A549 (cell line): ENCODE data around the gene HEMGN. TPM values are rescaled to one million over a fixed set of nuclear protein-coding genes. Genes with fewer than 3 reads are reported as not detected.
A peak's percentile ranks its signal among the peaks of the same experiment; 100 is the strongest.

Experiments
- ATAC-seq, 2 experiments: fragments of 200-7000 bp in 1 of 2; fragments of >200 bp in 1 of 2; cut with Nextera tagmentation in 1 of 2; cut with Tn5 transposase in 1 of 2; 3 replicates each; pipeline versions ENCODE4 v1.8.0 to v1.9.1; 2018 to 2020; ENCODE audit warnings: mild to moderate bottlenecking in 1 of 2, moderate library complexity in 1 of 2
- CTCF ChIA-PET: fragments of 300-600 bp; sonication (Branson Sonifier 250); formaldehyde crosslinking; extraction: SDS; loops from one replicate; lab custom pipeline; 2021; ENCODE audit warnings: antibody characterized with exemption, inconsistent platforms; lab: Yijun Ruan, JAX
- POLR2A ChIA-PET: fragments of 350-600 bp; formaldehyde crosslinking; extraction: SDS; loops from one replicate; lab custom pipeline; 2021; ENCODE audit warnings: antibody characterized with exemption, inconsistent platforms; lab: Yijun Ruan, JAX
- DNase-seq, 2 experiments: peaks; one replicate each; pipeline versions ENCODE4 v3.0.0 to v3.0.0-alpha.2; 2011 to 2016; ENCODE audit warnings: low read depth in 1 of 2, low spot score in 1 of 2
- FAIRE-seq: peaks from 2 replicates; lab custom pipeline; 2011; peaks lifted over from hg19 to GRCh38; lab: Jason Lieb, UNC
- H3K27ac ChIP-seq, 2 experiments: fragments of >200 bp; sonication (Bioruptor Twin); formaldehyde crosslinking; 3 replicates each; pipeline ENCODE4 v1.5.1; 2016 to 2017
- H3K4me1 ChIP-seq: fragments of >200 bp; sonication (Bioruptor Twin); formaldehyde crosslinking; 3 replicates; pipeline ENCODE4 v1.6.1; 2016
- H3K4me2 ChIP-seq: fragments of >200 bp; sonication (Bioruptor Twin); formaldehyde crosslinking; 3 replicates; pipeline ENCODE4 v1.6.1; 2016
- H3K4me3 ChIP-seq: fragments of >200 bp; sonication (Bioruptor Twin); formaldehyde crosslinking; 3 replicates; pipeline ENCODE4 v1.5.1; 2016
- H3K9me3 ChIP-seq: fragments of >200 bp; sonication (Bioruptor Twin); formaldehyde crosslinking; 3 replicates; pipeline ENCODE4 v1.6.1; 2016
- BHLHE40 ChIP-seq: IDR thresholded peaks from 2 replicates; pipeline ENCODE4 v1.6.1; 2012; ENCODE audit warnings: low read depth, low read length, inconsistent platforms
- CBX2 ChIP-seq: fragments of 200-600 bp; sonication (generic); IDR thresholded peaks from 2 replicates; pipeline ENCODE4 v1.6.1; 2016; ENCODE audit warnings: low read depth, mild to moderate bottlenecking, borderline replicate concordance
- CBX8 ChIP-seq: fragments of 200-600 bp; sonication (generic); IDR thresholded peaks from 2 replicates; pipeline ENCODE4 v1.6.1; 2016
- CHD2 ChIP-seq: fragments of 150-350 bp; IDR thresholded peaks from 2 replicates; pipeline ENCODE4 v1.6.1; 2014; ENCODE audit warnings: low read length; ENCODE audit not compliant: partially characterized antibody
- CHD4 ChIP-seq: fragments of 200-600 bp; sonication (generic); IDR thresholded peaks from 2 replicates; pipeline ENCODE4 v1.6.1; 2016; ENCODE audit warnings: antibody characterized with exemption, mild to moderate bottlenecking, borderline replicate concordance
- EHF ChIP-seq: fragments of 250-450 bp; sonication (Bioruptor Pico); IDR thresholded peaks from 2 replicates; pipeline ENCODE4 v1.5.0; 2020; ENCODE audit warnings: mild to moderate bottlenecking
- ESRRA ChIP-seq: fragments of 150-350 bp; IDR thresholded peaks from 2 replicates; pipeline ENCODE4 v1.6.1; 2014; ENCODE audit warnings: mild to moderate bottlenecking, low read length, borderline replicate concordance
- FOSB ChIP-seq: fragments of 250-450 bp; sonication (Bioruptor Pico); IDR thresholded peaks from 2 replicates; pipeline ENCODE4 v1.5.0; 2020; ENCODE audit warnings: mild to moderate bottlenecking, moderate library complexity
- FOSL2 ChIP-seq, 2 experiments: fragments of 450-650 bp in 1 of 2; fragments of >200 bp in 1 of 2; sonication (Bioruptor Twin) in 1 of 2; formaldehyde crosslinking; IDR thresholded peaks; 2 replicates each; pipeline versions ENCODE4 v1.5.0 to v1.6.1; 2016 to 2020; ENCODE audit warnings: mild to moderate bottlenecking in 1 of 2, moderate library complexity in 1 of 2
- FOXS1 ChIP-seq: fragments of 250-450 bp; sonication (Bioruptor Pico); IDR thresholded peaks from 2 replicates; pipeline ENCODE4 v1.5.0; 2020; ENCODE audit warnings: mild to moderate bottlenecking, moderate library complexity
- GATA3 ChIP-seq: IDR thresholded peaks from 2 replicates; pipeline ENCODE4 v1.6.1; 2012; ENCODE audit warnings: borderline replicate concordance
- HDAC2 ChIP-seq: fragments of 200-600 bp; sonication (generic); IDR thresholded peaks from 2 replicates; pipeline ENCODE4 v1.6.1; 2016
- HOXA7 ChIP-seq: fragments of 250-450 bp; sonication (Bioruptor Pico); IDR thresholded peaks from 2 replicates; pipeline ENCODE4 v1.5.0; 2020; ENCODE audit warnings: mild to moderate bottlenecking, moderate library complexity
- HOXB13 ChIP-seq: fragments of 250-450 bp; sonication (Bioruptor Pico); IDR thresholded peaks from 2 replicates; pipeline ENCODE4 v1.5.0; 2020; ENCODE audit warnings: low read depth, mild to moderate bottlenecking, moderate library complexity
- JUNB ChIP-seq: fragments of >200 bp; sonication (Bioruptor Twin); formaldehyde crosslinking; IDR thresholded peaks from 2 replicates; pipeline ENCODE4 v1.6.1; 2016
- KDM5A ChIP-seq: fragments of 200-600 bp; sonication (generic); IDR thresholded peaks from 2 replicates; pipeline ENCODE4 v1.6.1; 2016; ENCODE audit warnings: antibody characterized with exemption, mild to moderate bottlenecking
- MAZ ChIP-seq: fragments of 150-350 bp; IDR thresholded peaks from 2 replicates; pipeline ENCODE4 v1.6.1; 2014; ENCODE audit warnings: antibody characterized with exemption, low read depth, low read length, borderline replicate concordance
- NPAS2 ChIP-seq: fragments of 250-450 bp; sonication (Bioruptor Pico); IDR thresholded peaks from 2 replicates; pipeline ENCODE4 v1.8.0; 2022; ENCODE audit warnings: mild to moderate bottlenecking, moderate library complexity, borderline replicate concordance
- RAD21 ChIP-seq, 2 experiments: fragments of >200 bp in 1 of 2; sonication (Bioruptor Twin) in 1 of 2; formaldehyde crosslinking in 1 of 2; IDR thresholded peaks in 1 of 2; conservative IDR thresholded peaks in 1 of 2; 2 replicates in 1 of 2; 3 replicates in 1 of 2; pipeline ENCODE4 v1.6.1; 2012 to 2018; ENCODE audit warnings: inconsistent platforms in 1 of 2
- RARB ChIP-seq: fragments of 250-450 bp; sonication (Bioruptor Pico); IDR thresholded peaks from 2 replicates; pipeline ENCODE4 v1.8.0; 2021; ENCODE audit warnings: mild to moderate bottlenecking, moderate library complexity
- RFX5 ChIP-seq: fragments of 450-650 bp; IDR thresholded peaks from 2 replicates; pipeline ENCODE4 v1.7.1; 2014; ENCODE audit warnings: antibody characterized with exemption, mild to moderate bottlenecking, moderate library complexity
- TFCP2L1 ChIP-seq: fragments of 250-450 bp; sonication (Bioruptor Pico); IDR thresholded peaks from 2 replicates; pipeline ENCODE4 v1.5.0; 2021; ENCODE audit warnings: mild to moderate bottlenecking
- TP53 ChIP-seq: fragments of 250-450 bp; sonication (Bioruptor Pico); IDR thresholded peaks from 2 replicates; pipeline ENCODE4 v1.5.0; 2021; ENCODE audit warnings: mild to moderate bottlenecking, moderate library complexity
- ZSCAN20 ChIP-seq: fragments of 250-450 bp; sonication (Bioruptor Pico); IDR thresholded peaks from 2 replicates; pipeline ENCODE4 v1.8.0; 2022; ENCODE audit warnings: mild to moderate bottlenecking, moderate library complexity
- WGBS: methylation state at CpG from one replicate; pipeline ENCODE4 v1.1.6; 2017; ENCODE audit errors: missing lambda C conversion rate; 5-methylcytosine and 5-hydroxymethylcytosine counted together
- polyA plus RNA-seq, 4 experiments: library from polyadenylated mRNA; depleted of rRNA in 3 of 4; stranded (reverse); fragments of >200 nt; fragmentation: RNase III in 1 of 4; extraction: RNeasy Plus Mini Kit Qiagen cat#74134 plus additional on column Dnase treatment in 1 of 4; gene quantifications; 2 replicates in 3 of 4; 3 replicates in 1 of 4; pipeline ENCODE4 v1.2.3, GENCODE V29; 2011 to 2017
- TF ChIP-seq, protein P1 (sequence below): fragments of 200-600 bp; sonication (generic); IDR thresholded peaks from 2 replicates; pipeline ENCODE4 v1.6.1; 2016; ENCODE audit warnings: antibody characterized with exemption, mild to moderate bottlenecking, moderate library complexity
- TF ChIP-seq, protein P2 (sequence below): fragments of 150-350 bp; IDR thresholded peaks from 2 replicates; pipeline ENCODE4 v1.6.1; 2014; ENCODE audit warnings: low read depth, mild to moderate bottlenecking, low read length
- TF ChIP-seq, protein P3 (sequence below): fragments of 450-650 bp; IDR thresholded peaks from 2 replicates; pipeline ENCODE4 v1.6.1; 2014; ENCODE audit warnings: antibody characterized with exemption
- TF ChIP-seq, protein P4 (sequence below): IDR thresholded peaks from 2 replicates; pipeline ENCODE4 v1.6.1; 2012; ENCODE audit warnings: low read depth, borderline replicate concordance
- TF ChIP-seq, protein P5 (sequence below): IDR thresholded peaks from 2 replicates; pipeline ENCODE4 v1.6.1; 2012
- TF ChIP-seq, protein P6 (sequence below): fragments of >200 bp; sonication (Bioruptor Twin); formaldehyde crosslinking; IDR thresholded peaks from 2 replicates; pipeline ENCODE4 v1.6.1; 2016

Gene HEMGN
- polyA plus RNA-seq, 2 of the 4 experiments (the other 2 are of a cell fraction), result not detected

DNA sequence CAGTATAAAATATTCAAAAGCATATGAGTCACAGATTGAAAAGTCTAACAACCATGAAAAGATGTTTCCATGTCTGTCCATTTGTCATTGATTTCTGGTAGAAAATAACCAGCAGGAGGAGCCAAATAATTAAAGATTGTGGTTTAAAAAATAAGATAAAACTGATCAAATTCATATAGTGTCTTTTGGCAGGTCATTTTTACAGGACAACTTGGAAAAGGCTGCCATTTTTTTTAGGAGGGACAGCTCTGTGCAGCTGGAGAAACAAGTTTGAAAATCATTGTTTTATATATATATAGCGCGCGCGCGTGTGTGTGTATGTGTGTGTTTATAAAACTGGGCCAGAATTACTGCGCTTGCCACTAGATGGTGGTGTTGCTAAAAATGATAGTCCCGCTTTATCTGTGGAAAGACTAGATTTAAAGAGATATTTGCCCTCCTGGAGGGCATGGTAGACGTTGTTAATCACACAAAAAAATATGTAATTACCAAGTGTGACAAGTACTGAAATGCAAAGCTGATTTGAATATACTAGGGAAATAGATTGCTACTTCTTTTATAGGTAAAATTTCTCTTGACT is 14.4 kb downstream of the HEMGN start (continued):
- TF ChIP-seq, protein P1, sequence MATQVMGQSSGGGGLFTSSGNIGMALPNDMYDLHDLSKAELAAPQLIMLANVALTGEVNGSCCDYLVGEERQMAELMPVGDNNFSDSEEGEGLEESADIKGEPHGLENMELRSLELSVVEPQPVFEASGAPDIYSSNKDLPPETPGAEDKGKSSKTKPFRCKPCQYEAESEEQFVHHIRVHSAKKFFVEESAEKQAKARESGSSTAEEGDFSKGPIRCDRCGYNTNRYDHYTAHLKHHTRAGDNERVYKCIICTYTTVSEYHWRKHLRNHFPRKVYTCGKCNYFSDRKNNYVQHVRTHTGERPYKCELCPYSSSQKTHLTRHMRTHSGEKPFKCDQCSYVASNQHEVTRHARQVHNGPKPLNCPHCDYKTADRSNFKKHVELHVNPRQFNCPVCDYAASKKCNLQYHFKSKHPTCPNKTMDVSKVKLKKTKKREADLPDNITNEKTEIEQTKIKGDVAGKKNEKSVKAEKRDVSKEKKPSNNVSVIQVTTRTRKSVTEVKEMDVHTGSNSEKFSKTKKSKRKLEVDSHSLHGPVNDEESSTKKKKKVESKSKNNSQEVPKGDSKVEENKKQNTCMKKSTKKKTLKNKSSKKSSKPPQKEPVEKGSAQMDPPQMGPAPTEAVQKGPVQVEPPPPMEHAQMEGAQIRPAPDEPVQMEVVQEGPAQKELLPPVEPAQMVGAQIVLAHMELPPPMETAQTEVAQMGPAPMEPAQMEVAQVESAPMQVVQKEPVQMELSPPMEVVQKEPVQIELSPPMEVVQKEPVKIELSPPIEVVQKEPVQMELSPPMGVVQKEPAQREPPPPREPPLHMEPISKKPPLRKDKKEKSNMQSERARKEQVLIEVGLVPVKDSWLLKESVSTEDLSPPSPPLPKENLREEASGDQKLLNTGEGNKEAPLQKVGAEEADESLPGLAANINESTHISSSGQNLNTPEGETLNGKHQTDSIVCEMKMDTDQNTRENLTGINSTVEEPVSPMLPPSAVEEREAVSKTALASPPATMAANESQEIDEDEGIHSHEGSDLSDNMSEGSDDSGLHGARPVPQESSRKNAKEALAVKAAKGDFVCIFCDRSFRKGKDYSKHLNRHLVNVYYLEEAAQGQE, result no peak
- TF ChIP-seq, protein P2, sequence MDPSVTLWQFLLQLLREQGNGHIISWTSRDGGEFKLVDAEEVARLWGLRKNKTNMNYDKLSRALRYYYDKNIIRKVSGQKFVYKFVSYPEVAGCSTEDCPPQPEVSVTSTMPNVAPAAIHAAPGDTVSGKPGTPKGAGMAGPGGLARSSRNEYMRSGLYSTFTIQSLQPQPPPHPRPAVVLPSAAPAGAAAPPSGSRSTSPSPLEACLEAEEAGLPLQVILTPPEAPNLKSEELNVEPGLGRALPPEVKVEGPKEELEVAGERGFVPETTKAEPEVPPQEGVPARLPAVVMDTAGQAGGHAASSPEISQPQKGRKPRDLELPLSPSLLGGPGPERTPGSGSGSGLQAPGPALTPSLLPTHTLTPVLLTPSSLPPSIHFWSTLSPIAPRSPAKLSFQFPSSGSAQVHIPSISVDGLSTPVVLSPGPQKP, result no peak
- TF ChIP-seq, protein P3, sequence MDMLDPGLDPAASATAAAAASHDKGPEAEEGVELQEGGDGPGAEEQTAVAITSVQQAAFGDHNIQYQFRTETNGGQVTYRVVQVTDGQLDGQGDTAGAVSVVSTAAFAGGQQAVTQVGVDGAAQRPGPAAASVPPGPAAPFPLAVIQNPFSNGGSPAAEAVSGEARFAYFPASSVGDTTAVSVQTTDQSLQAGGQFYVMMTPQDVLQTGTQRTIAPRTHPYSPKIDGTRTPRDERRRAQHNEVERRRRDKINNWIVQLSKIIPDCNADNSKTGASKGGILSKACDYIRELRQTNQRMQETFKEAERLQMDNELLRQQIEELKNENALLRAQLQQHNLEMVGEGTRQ, result no peak
- TF ChIP-seq CBX2 (no peak), RARB (no peak), JUNB (no peak), RAD21 (conservative IDR thresholded peaks at IDR 0.05 in 1 of 2, IDR thresholded peaks at IDR 0.05 in 1 of 2) (peak; percentile 45 to 91), FOSL2 (IDR thresholded peaks at IDR 0.05) (no peak), FOSL2 (CRISPR knock-in tag; IDR thresholded peaks at IDR 0.05) (peak; percentile 55), HOXB13 (CRISPR knock-in tag) (no peak), CHD4 (no peak), TFCP2L1 (CRISPR knock-in tag) (no peak), HDAC2 (no peak), FOSB (no peak)

DNA sequence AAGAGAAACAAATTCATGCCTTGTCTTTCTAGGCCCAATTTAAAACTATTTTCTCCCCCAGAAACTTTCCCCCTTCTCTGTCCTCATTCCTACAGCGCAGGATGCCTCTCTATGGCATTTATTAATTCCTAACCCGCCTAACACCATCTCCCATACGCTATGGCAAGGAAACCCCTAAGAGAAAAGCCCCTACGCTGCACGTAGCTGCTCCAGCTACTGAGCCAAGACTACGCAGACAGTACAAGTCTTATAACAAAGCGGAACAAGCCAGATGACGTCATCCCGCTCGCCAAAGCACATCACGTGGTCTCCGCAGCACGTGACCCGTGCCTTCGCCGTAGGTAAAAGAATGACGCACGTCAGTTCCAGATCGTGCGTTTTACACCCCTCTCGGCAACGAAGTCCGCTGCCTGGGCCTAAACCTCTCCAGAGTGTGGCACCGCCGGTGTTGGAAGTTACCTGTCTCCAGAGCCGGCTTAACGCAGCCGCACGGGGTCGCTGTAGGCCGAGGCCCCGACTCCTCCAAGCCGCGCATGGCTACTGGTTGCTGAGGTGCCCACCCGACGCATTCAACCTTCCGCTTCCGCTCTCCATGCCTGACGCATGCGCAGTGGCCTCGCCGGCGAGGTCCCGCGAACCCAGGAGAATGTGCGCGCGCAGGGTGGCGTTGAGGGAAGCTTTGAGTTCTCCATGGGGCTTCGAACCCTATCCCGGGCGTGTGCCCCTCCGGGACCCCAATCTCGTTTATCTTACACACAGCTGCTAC is 15.8 kb downstream of the HEMGN start, which contains the start of gene TRMO:
TRMO (minus strand) TSS at position 542 of the 766 bp plus-strand sequence; CDS start at position 535, 7 bp downstream.
- ATAC-seq, result peak; percentile 91 to 92
- POLR2A ChIA-PET, result interaction anchor here (0.5 to 2.2 kb wide), 31 partner anchors 8 to 334 kb away, joined by 3 to 17 read pairs (median 4); partner anchors contain the start of genes ANP32B, NANS, NCBP1 and TBC1D2
- 3% methylated on average over 38 of the region's 54 CpGs for WGBS
- Histone ChIP-seq H3K4me2 (peak within 1 kb of the TSS; percentile 93), H3K4me3 (peak within 1 kb of the TSS; percentile 55), H3K9me3 (no peaks in the 10 kb centered on the region), H3K4me1 (0 out of 3 replicates have a peak, but pooled peaks cover 5% of the 10 kb centered on the region), H3K27ac (peak within 1 kb of the TSS; percentile 94 to 95)
- DNase-seq, result peak; percentile 90 to 99
- CTCF ChIA-PET, result interaction anchor here (0.7 to 7.5 kb wide), 39 partner anchors 10 to 249 kb away, joined by 3 to 116 read pairs (median 7); partner anchors contain the start of gene ANP32B
- peak; percentile 28 for FAIRE-seq
- TF ChIP-seq, protein P4, sequence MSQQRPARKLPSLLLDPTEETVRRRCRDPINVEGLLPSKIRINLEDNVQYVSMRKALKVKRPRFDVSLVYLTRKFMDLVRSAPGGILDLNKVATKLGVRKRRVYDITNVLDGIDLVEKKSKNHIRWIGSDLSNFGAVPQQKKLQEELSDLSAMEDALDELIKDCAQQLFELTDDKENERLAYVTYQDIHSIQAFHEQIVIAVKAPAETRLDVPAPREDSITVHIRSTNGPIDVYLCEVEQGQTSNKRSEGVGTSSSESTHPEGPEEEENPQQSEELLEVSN, result peak; percentile 90; the same call in 1 of the 2 replicates
- TF ChIP-seq MAZ (no peak), EHF (CRISPR knock-in tag) (0 out of 2 replicates have a peak, but pooled peaks have one; percentile 9), NPAS2 (CRISPR knock-in tag) (peak; percentile 86), FOXS1 (peak; percentile 10; the same call in 1 of the 2 replicates), GATA3 (peak; percentile 69), ESRRA (no peak), TP53 (0 out of 2 replicates have a peak, but pooled peaks have one; percentile 14), CHD2 (no peak), RFX5 (peak; percentile 61; the same call in 1 of the 2 replicates), ZSCAN20 (CRISPR knock-in tag) (no peak), BHLHE40 (peak; percentile 84), HOXA7 (CRISPR knock-in tag) (peak; percentile 77; the same call in 1 of the 2 replicates), KDM5A (peak; percentile 79), CBX8 (no peak)
- TF ChIP-seq, protein P3, result peak; percentile 100
- TF ChIP-seq, protein P5, sequence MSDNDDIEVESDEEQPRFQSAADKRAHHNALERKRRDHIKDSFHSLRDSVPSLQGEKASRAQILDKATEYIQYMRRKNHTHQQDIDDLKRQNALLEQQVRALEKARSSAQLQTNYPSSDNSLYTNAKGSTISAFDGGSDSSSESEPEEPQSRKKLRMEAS, result peak; percentile 96
- TF ChIP-seq, protein P6, sequence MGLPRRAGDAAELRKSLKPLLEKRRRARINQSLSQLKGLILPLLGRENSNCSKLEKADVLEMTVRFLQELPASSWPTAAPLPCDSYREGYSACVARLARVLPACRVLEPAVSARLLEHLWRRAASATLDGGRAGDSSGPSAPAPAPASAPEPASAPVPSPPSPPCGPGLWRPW, result no peak
